Lower leg skin (tissue), 4 donors: ENCODE results near the gene EPM2A. TPM values are rescaled to one million over a fixed set of nuclear protein-coding genes. Genes with fewer than 3 reads are reported as not detected.

ENCODE experiments used
- DNase-seq, 2 donors: peaks; one replicate each; pipeline ENCODE4 v3.0.0-alpha.2; 2019; ENCODE audit warnings: low spot score in 2 of 2
- H3K4me3 ChIP-seq: fragments of 200-600 bp; sonication (generic); 2 replicates; pipeline ENCODE4 v1.5.1; 2017; ENCODE audit warnings: mild to moderate bottlenecking, low read depth; ENCODE audit not compliant: poor library complexity, severe bottlenecking
- CTCF ChIP-seq, 3 donors: fragments of 450-650 bp; IDR thresholded peaks; one replicate each; pipeline ENCODE4 v1.5.1; 2016; ENCODE audit warnings: antibody characterized with exemption in 3 of 3, mild to moderate bottlenecking in 3 of 3, moderate library complexity in 2 of 3
- POLR2A ChIP-seq, 2 donors: fragments of 450-650 bp; IDR thresholded peaks; one replicate each; pipeline ENCODE4 v1.6.1; 2016 to 2017; ENCODE audit warnings: antibody characterized with exemption in 2 of 2, mild to moderate bottlenecking in 1 of 2, moderate library complexity in 1 of 2
- WGBS, 2 donors: methylation state at CpG; one replicate each; pipeline ENCODE4 v1.1.5; 2018; 5-methylcytosine and 5-hydroxymethylcytosine counted together
- intact Hi-C: fragments of 100-400 bp; cut with DNase I; formaldehyde crosslinking; loops from one replicate; pipeline ENCODE4 v1.15.0; 2023; ENCODE audit warnings: low total_unique reads
- total RNA-seq, 4 donors: library from RNA; depleted of rRNA; stranded (reverse); fragments of >200 nt; gene quantifications; one replicate each; pipeline ENCODE4 v1.1.0, GENCODE V29; 2016

The EPM2A gene
- total RNA-seq, 4 donors from 2014 or later, result 1.5 to 15.0 (median 7.1) TPM

- TF ChIP-seq POLR2A (IDR thresholded peaks at IDR 0.05) (no peak), CTCF (IDR thresholded peaks at IDR 0.05) (no peak)
- no peak for DNase-seq
- H3K4me3 ChIP-seq, result no peak overlapping the region
- 91 to 97% methylated on average over 3 of the region's 3 CpGs for WGBS, 2 donors
- intact Hi-C loops, result no loop called here
Measured at GRCh38 chr6:145630598-145630997, 104.7 kb downstream of the EPM2A start.

- 76 to 92% methylated on average over 4 of the region's 4 CpGs for WGBS, 2 donors
- intact Hi-C loops, result no loop called here
- H3K4me3 ChIP-seq, result no peak overlapping the region
- TF ChIP-seq POLR2A (IDR thresholded peaks at IDR 0.05) (no peak), CTCF (IDR thresholded peaks at IDR 0.05) (no peak)
- no peak for DNase-seq
Measured at GRCh38 chr6:145629478-145629877, 105.8 kb downstream of the EPM2A start.

DNA sequence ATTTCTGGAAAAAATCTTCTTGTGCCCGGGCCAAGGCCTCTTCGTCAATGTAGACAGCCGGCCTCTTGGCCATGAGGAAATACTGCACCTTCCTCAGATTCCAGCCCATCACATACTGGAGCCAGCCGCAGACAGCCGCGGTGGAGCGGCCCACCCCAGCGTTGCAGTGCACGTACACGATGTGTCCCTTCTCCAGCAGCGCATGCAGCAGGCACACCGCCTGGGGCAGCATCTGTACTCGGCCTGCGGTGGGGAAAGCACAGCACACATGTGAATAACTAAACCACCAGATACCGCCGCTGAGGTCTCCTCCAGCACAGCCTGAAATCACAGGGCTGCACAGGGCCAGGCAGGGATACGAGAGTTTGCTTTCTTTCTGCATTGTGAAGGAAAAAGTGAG lies 107.9 kb downstream of the EPM2A start:
- DNase-seq, result no peak
- H3K4me3 ChIP-seq, result no peak overlapping the region
- no peak for TF ChIP-seq POLR2A (IDR thresholded peaks at IDR 0.05)
- no peak for TF ChIP-seq CTCF (IDR thresholded peaks at IDR 0.05)
- WGBS, 2 donors, result 94 to 95% methylated on average over 16 to 17 of the region's 17 CpGs
- intact Hi-C loops, result no loop called here

DNA sequence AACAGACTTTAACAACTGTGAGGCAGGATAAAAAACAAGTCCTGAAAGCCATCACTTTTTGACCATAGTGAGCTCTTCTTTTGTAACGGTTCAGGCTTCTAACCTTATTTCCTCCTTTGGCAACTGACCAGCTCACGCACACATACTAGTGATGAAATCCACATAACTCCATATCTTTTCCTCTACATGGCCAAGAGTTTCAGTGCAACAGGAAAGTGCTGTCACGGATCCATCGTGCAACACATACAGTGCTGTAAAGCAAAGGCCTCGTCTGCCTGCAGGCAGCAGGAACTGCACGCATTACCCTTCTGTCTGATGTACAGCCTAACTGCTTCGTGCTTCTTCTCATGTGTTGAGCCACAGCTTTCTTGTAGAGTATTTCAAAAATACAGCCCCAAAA lies 108.5 kb downstream of the EPM2A start:
- H3K4me3 ChIP-seq, result no peak overlapping the region
- TF ChIP-seq CTCF (IDR thresholded peaks at IDR 0.05) (no peak), POLR2A (IDR thresholded peaks at IDR 0.05) (no peak)
- intact Hi-C loops, result no loop called here
- WGBS, 2 donors, result 82 to 86% methylated on average over 7 of the region's 7 CpGs
- DNase-seq, result no peak

DNA sequence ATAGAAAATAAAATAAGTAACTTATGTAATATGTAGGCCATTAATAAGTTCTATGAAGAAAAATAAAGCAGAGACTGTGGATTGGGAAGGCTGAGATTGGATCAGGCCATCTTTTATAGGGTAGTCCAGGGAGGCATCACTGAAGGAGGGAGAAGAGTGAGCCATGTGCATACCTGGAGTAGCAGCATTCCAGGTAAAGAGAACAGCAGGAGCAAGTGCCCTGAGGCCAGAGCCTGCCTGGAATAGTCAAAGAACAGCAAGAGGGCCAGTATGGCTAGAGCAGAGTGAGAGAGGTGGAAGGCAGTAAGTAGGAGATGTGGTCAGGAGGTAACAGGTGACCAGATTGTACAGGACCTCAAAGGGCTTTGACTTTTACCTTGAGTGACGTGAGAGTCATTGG lies 112.1 kb downstream of the EPM2A start:
- intact Hi-C loops, result no loop called here
- H3K4me3 ChIP-seq, result no peak overlapping the region
- 95 to 96% methylated on average over 1 of the region's 1 CpG for WGBS, 2 donors

More for the DNA sequence above, 112.1 kb downstream of the EPM2A start:
- no peak for TF ChIP-seq POLR2A (IDR thresholded peaks at IDR 0.05)
- TF ChIP-seq CTCF (IDR thresholded peaks at IDR 0.05), result no peak
- no peak for DNase-seq
